Posterior vena cava (tissue), 2 donors: Measurements from ENCODE around the gene GGT1. TPM values are rescaled to one million over a fixed set of nuclear protein-coding genes. Genes with fewer than 3 reads are reported as not detected.

ENCODE experiments used
- total RNA-seq, 2 donors: library from RNA; stranded (reverse); fragmentation: NEBNext Ultra II Directional; extraction: Animal tissue kit (Norgen Biotek cat#: 25700); gene quantifications; one replicate each; pipeline ENCODE4 v1.2.1, GENCODE V29; 2021
- donor health status: DM: yes; HTN: yes; CAD: no.
- donor health status: DM: yes; HTN: yes; CAD: no.

GGT1 gene
- total RNA-seq, 2 donors from 2014 or later: 5.1 to 6.3 TPM

Other genes starting within 250 kb of the GGT1 start
- 1 to 10 TPM; 1.9 to 2.6 TPM for gene ADORA2A, start 175.6 kb upstream of the GGT1 start, total RNA-seq
- gene UPB1, start 107.9 kb upstream of the GGT1 start, total RNA-seq: under 1 TPM; 0.24 to 0.28 TPM
- 10 to 100 TPM; 73.5 to 82.1 TPM for gene GUCD1, start 48.1 kb upstream of the GGT1 start, total RNA-seq
- 10 to 100 TPM; 42.5 to 54.0 TPM for gene SNRPD3, start 47.2 kb upstream of the GGT1 start, total RNA-seq
- gene LRRC75B, start 10.1 kb upstream of the GGT1 start, total RNA-seq: 1 to 10 TPM; 6.6 to 9.3 TPM
- gene PIWIL3, start 171.5 kb downstream of the GGT1 start, total RNA-seq: not detected
- 1 to 10 TPM; 1.4 to 1.9 TPM for gene SGSM1, start 203.0 kb downstream of the GGT1 start, total RNA-seq